SK-N-MC (cell line): ENCODE measurements around the gene HRCT1.
"Not testable (repeated sequence)": the region's sequence is repeated elsewhere in the genome, so short reads cannot be mapped to it uniquely, and the experiment has no call there.

ENCODE experiments used
- EZH2 ChIP-seq: fragments of 200-600 bp; sonication (generic); IDR thresholded peaks from one replicate; pipeline ENCODE4 v1.6.1; 2017; ENCODE audit warnings: antibody characterized with exemption
- POLR2AphosphoS5 ChIP-seq: IDR thresholded peaks from 2 replicates; pipeline ENCODE4 v1.6.1; 2012; ENCODE audit warnings: mild to moderate bottlenecking, low read depth, low read length, borderline replicate concordance

GRCh38 chr9:35934069-35934468 lies 28.1 kb downstream of the HRCT1 start:
- TF ChIP-seq POLR2AphosphoS5, EZH2: not testable (repeated sequence)
